ENCODE measurements around the gene TUBB2B.

Gene TUBB2B

DNA sequence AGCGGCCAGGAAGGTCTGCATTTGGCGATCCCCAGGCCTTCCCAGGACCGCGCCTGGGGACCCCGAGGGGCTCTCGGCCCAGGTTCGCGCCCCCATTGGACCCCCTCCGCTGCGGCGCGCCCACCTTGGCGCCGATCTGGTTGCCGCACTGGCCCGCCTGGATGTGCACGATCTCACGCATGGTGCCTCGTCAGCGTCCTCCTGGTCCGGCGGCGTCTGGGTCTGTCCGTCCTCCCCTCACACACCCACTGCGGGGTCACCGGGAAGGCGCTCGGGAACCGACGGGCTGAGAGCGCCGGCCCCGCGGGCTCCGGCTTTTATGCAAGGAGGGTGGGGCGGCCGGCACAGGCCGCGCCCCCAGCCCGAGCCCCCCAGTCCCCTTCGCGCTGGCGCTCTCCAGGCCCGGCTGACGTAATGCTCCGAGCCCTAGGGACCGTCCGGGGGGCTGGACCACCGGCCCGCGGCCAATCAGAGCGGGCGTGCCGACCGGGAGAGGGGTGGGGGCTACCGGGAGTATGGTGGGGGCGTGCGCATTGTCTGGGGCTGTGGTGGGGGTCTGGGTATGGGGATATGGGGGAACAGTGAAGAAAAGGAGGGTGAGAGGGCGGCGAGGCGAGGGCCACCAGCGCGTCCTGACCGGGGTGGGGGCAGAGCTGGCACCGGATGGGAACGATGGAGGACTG is at the start of gene TUBB2B:
TUBB2B (minus strand) TSS at position 291 of the 683 bp plus-strand sequence; CDS start at position 181, 110 bp downstream.
- H3K4me3 ChIP-seq (replicated peaks; ENCODE audit: low read depth, low read length): peak within 1 kb of the TSS; percentile 38
- TF ChIP-seq, protein P1, sequence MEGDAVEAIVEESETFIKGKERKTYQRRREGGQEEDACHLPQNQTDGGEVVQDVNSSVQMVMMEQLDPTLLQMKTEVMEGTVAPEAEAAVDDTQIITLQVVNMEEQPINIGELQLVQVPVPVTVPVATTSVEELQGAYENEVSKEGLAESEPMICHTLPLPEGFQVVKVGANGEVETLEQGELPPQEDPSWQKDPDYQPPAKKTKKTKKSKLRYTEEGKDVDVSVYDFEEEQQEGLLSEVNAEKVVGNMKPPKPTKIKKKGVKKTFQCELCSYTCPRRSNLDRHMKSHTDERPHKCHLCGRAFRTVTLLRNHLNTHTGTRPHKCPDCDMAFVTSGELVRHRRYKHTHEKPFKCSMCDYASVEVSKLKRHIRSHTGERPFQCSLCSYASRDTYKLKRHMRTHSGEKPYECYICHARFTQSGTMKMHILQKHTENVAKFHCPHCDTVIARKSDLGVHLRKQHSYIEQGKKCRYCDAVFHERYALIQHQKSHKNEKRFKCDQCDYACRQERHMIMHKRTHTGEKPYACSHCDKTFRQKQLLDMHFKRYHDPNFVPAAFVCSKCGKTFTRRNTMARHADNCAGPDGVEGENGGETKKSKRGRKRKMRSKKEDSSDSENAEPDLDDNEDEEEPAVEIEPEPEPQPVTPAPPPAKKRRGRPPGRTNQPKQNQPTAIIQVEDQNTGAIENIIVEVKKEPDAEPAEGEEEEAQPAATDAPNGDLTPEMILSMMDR (IDR thresholded peaks at IDR 0.05; ENCODE audit: low read length, missing control alignments): no peak
- no peak for DNase-seq (ENCODE audit: low read depth)

DNA sequence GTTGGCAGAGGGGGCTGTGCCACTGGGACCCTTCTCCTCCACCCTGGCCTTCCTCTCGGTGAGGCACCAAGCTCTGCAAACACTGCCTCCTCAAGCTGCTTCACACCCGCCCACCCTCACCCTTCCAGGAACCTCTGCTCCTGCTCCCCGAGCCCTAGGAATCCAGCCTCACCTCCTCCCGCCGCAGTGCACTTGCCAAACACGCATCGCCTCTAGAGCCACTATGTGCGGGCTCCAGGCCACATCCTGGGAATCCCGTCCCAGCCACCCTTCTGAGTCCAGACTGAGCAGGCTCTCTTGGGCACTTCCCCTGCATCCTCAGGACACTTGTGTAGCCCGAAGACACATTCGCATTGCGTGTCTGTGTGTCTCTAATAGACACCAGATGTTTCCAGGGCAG is 49.8 kb upstream of the TUBB2B start:
- DNase-seq (ENCODE audit: low read depth): no peak
- no peak overlapping the region for H3K4me3 ChIP-seq (replicated peaks; ENCODE audit: low read depth, low read length)
- TF ChIP-seq, protein P1 (IDR thresholded peaks at IDR 0.05; ENCODE audit: low read length, missing control alignments): no peak

DNA sequence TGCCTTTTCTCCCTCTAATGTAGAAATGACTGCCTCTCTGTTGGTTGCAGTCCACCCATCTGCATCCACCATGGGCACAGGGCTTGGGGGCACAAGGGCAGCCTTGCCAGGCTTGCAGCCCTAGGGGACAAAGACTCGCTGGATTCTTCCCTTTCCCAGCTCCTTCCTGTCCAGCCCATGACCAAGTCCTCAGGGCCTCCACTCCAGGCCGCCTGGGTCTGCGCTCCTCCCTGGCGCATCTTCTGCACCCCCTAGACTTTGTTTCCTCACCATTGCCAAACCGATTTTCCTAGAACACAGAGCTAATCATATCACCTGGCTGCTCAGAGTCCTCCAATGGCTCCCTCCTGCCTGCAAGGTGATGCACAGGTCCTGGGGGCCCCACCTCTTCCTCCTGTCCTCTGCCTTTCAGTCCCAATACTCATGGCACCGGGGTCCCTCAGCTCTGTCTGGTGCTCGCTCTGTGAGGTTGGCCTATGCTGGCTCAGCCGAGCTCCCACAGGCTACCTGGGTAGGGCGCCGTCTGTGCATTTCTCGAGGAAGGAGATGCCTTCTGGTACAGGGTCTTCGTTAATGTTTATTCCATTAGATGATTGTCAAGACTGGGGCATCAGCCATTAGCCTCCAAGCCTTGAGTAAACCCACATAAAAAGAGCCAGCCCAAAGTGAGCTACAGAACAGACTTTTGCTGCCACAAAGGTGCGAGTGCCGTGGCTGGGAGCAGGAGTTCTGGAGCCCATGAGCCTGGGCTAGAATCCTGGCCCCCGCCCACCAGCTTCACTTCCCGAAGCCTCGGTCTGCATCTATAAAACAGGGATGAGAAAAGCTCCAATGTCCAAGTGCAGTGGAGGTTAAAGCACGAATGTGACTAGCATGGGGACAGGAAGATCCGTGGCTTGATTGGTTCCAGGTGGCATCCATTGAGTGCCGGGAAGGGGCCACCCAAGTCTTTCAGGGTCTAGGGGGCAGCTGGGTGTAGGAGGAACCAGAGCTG is 49.0 kb upstream of the TUBB2B start:
- no peak for DNase-seq (ENCODE audit: low read depth)
- TF ChIP-seq, protein P1 (IDR thresholded peaks at IDR 0.05; ENCODE audit: low read length, missing control alignments): no peak
- H3K4me3 ChIP-seq (replicated peaks; ENCODE audit: low read depth, low read length): no peak overlapping the region

DNA sequence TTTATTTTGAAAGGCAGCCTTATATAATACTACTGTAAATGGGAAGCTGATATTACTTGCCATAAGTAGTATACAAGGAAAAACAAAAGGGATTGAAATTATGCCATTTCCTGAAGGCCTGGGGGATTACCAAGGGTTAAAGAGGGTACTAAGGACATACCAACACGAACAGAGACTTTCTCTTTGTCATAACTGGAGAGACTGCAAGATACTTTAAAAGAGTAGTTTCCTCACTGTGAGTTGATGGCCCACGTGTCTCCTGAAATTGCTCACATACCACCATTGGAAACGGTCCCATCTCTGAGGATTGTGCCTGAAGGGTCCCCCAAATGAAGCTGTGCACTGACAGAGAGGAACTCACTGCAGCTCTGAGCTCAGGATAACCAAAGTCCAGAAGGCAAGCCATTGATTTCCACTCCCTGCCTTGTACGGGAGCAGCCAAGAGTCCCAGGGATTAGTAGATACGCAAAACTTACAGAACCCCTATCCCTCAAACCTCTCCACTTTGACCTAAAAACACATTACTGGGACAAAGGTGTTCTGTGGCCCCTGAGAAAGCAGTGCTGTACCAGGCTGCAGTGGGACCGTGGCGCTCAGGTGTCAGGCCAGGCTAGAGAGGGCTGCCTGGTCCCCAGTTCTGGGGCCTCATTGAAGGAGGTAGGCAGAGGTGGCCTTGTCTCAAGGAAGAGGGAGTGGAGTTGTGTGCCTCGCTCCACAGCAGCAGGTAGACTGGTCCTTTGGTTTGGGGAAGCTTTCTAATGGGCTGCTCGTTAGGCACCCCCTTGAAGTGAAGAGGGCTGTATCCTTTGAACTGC is 46.5 kb upstream of the TUBB2B start:
- H3K4me3 ChIP-seq (replicated peaks; ENCODE audit: low read depth, low read length): no peak overlapping the region
- no peak for DNase-seq (ENCODE audit: low read depth)
- TF ChIP-seq, protein P1 (IDR thresholded peaks at IDR 0.05; ENCODE audit: low read length, missing control alignments): no peak

DNA sequence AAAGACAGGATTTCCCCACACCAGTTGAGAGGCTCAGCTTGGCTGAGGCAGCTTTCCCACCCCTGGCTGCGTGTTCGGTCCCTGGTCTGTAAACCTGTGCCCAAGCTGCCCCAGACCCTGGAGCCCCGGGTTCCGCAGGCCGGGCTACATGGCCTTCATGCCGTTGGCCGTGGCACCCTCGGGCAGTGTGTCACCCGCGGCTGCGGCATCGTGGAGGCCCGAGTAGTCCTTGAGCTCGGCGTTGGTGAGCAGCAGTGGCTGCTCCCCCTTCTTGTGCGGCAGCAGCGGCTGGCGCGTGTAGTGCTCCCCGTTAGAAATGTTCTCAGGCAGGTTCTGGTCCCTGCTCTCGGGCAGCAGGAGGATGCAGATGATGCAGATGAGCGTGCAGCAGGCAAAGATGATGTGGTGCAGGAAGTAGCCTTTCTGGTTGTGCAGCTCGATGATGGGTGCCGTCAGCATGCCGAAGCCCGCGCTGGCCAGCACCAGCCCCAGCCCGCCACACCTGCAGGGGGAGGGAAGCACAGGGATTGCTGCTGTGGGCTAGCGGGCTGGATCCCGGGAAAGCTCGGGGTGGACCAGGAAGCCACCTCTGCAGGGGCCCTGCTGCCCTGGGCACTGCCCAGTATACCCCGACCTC is 45.6 kb upstream of the TUBB2B start:
- H3K4me3 ChIP-seq (replicated peaks; ENCODE audit: low read depth, low read length): no peak overlapping the region
- TF ChIP-seq, protein P1 (IDR thresholded peaks at IDR 0.05; ENCODE audit: low read length, missing control alignments): no peak
- no peak for DNase-seq (ENCODE audit: low read depth)

DNA sequence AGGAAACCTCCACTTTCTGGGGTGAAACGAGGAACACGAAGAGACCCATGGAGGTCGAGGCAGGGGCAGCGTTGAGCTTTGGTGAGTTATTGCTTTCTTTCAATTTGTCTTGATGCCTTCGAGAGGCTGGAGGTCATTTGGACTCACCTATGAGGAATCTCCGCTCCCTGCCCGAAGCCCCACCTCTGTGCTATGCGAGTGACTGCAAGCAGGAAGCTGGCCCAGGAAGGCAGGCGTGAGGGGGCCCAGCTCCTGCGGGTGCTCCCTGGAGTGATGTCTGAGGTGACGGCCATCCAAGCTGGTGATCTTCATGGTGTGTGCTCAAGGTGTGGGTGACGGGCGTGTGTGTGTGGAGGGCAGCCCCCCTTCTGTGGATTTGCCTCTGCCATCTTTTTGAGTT is 44.3 kb upstream of the TUBB2B start:
- DNase-seq (ENCODE audit: low read depth): no peak
- H3K4me3 ChIP-seq (replicated peaks; ENCODE audit: low read depth, low read length): no peak overlapping the region
- TF ChIP-seq, protein P1 (IDR thresholded peaks at IDR 0.05; ENCODE audit: low read length, missing control alignments): no peak
